ENCODE measurements around the gene TREH.
"Not testable (repeated sequence)": the region's sequence is repeated elsewhere in the genome, so short reads cannot be mapped to it uniquely, and the experiment has no call there.

TREH gene

DNA sequence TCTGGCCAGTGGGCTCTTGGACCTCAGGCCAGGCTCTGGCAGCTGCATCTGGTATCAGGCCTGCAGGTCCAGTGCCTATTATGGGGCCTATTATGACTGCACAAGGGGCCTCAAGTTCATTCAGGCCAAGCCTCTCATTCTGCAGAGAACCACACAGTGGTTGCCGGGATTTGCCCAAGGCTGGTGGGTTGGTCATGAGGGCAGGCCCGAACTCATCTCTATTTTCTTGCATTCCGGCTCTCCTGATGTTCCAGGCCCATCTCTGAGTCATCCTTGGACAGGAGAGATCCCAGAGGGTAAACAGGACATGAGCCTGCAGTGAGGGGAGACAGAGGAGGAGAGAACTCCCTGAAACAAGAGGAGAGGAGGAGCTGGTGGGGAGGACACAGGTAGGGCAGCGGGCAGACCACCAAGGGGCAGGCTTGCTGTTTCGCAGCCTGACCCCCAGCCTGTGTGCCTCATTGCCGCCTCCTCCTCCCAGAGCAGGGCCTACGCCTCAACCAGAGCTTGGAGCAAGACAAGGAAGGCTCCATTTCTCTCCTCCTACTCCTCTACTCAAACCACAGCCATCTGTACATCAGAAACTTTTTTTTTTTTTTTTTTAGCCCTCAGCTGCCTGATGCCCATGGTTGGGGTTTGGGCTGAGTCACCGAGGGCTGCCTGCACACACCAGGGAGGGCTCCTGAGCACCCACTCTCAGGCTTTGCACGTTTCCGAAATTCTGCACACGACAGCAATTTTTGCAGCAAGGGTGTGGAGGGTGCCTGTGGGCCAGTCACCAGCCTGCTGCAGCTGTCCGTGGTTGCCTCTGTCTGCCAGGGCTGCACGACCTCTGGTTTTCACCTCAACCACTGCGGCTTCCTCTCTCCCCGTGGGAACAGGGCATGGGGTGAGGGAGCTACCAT, 12.7 kb upstream of the TREH start:
- TF ChIP-seq, protein P1, sequence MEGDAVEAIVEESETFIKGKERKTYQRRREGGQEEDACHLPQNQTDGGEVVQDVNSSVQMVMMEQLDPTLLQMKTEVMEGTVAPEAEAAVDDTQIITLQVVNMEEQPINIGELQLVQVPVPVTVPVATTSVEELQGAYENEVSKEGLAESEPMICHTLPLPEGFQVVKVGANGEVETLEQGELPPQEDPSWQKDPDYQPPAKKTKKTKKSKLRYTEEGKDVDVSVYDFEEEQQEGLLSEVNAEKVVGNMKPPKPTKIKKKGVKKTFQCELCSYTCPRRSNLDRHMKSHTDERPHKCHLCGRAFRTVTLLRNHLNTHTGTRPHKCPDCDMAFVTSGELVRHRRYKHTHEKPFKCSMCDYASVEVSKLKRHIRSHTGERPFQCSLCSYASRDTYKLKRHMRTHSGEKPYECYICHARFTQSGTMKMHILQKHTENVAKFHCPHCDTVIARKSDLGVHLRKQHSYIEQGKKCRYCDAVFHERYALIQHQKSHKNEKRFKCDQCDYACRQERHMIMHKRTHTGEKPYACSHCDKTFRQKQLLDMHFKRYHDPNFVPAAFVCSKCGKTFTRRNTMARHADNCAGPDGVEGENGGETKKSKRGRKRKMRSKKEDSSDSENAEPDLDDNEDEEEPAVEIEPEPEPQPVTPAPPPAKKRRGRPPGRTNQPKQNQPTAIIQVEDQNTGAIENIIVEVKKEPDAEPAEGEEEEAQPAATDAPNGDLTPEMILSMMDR (IDR thresholded peaks at IDR 0.05; ENCODE audit: low read length, missing control alignments), result no peak
- no peak overlapping the region for H3K4me3 ChIP-seq (replicated peaks; ENCODE audit: low read depth, low read length)
- DNase-seq (ENCODE audit: low read depth), result peak; percentile 32

DNA sequence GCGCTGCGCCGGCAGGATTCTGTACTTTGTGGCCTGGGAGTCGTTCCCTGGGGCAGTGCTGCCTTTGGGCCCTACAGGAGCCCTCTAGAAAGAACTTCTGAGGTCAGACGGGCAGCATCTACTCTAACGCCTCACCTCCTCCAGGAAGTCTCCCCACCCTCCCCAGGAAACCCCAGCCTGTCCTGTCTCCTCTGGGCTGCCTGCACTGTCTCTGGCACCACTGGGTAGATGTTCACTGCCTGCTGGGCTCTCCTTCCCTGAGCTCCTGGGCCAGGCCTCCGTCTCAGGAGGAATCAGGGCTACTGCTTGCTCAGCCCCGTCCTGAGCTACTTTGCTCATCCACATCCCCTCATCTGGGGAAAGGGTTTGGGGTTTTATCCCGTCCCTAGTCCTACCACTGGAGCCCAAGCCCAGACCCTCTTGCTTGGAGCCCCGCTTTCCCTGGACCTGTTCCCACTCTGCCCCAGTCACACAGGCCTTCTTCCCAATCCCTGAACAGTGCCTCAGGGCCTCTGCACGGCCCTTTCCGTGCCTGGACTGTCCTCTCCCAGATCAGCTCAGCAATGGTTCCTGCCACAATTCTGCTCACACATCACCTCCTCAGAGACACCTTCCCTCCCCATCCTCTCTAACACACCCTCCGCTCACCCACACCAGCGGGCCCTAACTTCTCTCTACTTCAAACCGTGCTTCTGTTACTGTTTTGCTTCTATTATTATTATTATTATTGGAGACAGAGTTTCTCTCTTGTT, 11.3 kb upstream of the TREH start:
- no peak overlapping the region for H3K4me3 ChIP-seq (replicated peaks; ENCODE audit: low read depth, low read length)
- TF ChIP-seq, protein P1 (IDR thresholded peaks at IDR 0.05; ENCODE audit: low read length, missing control alignments), result no peak
- DNase-seq (ENCODE audit: low read depth), result no peak

DNA sequence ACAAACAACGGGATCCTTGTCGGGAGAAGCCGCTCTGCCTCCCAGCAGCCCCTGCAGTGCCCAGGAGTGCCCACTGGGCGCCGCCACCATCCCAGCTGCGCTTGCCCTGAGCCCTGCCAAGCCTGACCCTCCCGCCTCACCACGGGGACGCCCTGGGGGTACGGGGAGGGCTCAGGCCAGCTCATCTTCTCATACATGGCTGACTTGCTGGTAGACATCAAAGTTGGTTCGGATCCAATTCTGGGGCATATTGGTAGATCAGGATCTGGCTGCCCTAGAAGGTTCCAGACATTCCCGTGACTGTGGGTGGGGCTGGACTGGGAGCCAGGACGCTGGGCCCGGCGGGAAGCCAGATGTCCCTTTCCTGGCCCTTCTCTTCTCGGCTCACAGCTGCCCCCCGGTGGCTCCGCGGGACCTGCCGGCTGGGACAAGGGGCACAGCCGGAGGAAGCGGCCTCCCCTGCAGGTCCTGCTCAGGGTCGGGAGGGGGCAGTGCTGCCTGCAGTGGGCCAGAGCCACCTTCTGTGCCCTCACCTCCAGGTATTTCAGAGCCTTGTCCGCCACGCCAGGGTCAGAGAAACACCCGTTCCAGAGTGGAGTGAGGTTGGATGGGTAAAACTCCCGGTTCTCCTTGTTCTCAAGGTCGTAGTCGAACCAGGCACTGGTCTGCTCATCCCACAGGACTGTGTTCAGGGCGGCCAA, 10.6 kb upstream of the TREH start:
- peak overlapping the region; percentile 50 for H3K4me3 ChIP-seq (replicated peaks; ENCODE audit: low read depth, low read length)
- DNase-seq (ENCODE audit: low read depth), result peak; percentile 92
- TF ChIP-seq, protein P1 (IDR thresholded peaks at IDR 0.05; ENCODE audit: low read length, missing control alignments), result peak; percentile 81

DNA sequence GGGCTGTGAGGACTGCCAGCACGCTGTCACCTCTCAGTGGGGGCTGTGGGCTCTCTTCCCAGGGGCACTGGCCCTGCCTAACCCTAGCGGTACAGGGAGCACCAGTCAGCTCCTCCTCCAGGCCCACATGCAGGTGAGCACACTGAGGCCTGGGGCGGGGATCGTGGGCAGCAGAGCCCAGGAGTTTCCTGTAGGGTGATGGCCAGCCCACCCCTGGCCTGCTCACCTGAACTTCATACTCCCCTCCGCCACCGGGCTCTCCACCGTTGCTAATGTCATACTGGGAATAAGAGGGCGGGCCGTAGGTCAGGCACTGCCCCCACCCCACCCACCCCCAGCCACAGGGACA, 10.0 kb upstream of the TREH start:
- TF ChIP-seq, protein P1 (IDR thresholded peaks at IDR 0.05; ENCODE audit: low read length, missing control alignments), result no peak
- H3K4me3 ChIP-seq (replicated peaks; ENCODE audit: low read depth, low read length), result no peak overlapping the region
- DNase-seq (ENCODE audit: low read depth), result no peak

DNA sequence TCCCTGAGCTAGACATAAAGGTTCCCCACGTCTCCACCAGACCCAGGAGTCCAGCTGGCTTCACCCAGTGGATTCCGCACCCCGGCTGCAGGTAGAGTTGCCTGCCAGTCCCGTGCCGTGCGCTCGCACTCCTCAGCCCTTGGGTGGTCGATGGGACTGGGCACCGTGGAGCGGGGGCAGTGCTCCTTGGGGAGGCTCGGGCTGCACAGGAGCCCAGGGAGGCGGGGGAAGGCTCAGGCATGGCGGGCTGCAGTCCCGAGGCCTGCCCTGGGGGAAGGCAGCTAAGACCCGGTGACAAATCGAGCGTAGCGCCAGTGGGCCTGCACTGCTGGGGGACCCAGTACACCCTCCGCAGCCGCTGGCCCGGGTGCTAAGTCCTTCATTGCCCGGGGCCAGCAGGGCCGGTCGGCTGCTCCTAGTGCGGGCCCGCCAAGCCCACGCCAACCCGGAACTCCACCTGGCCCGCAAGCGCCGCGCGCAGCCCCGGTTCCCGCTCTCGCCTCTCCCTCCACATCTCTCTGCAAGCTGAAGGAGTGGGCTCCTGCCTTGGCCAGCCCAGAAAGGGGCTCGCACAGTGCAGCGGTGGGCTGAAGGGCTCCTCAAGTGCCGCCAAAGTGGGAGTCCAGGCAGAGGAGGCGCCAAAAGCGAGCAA, 9.5 kb upstream of the TREH start:
- no peak for DNase-seq (ENCODE audit: low read depth)
- TF ChIP-seq, protein P1 (IDR thresholded peaks at IDR 0.05; ENCODE audit: low read length, missing control alignments), result no peak
- no peak overlapping the region for H3K4me3 ChIP-seq (replicated peaks; ENCODE audit: low read depth, low read length)

DNA sequence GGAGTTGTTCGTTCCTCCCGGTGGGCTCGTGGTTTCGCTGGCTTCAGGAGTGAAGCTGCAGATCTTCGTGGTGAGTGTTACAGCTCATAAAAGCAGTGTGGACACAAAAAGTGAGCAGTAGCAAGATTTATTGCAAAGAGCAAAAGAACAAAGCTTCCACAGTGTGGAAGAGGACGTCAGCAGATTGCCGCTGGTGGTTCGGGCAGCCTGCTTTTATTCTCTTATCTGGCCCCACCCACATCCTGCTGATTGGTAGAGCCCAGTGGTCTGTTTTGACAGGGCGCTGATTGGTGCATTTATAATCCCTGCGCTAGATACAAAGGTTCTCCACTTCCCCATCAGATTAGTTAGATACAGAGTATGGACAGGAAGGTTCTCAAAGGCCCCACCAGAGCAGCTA, 8.9 kb upstream of the TREH start:
- not testable (repeated sequence) for H3K4me3 ChIP-seq (replicated peaks; ENCODE audit: low read depth, low read length); DNase-seq (ENCODE audit: low read depth)

Measured in fibroblast of pulmonary artery (primary cell).